ENCODE data around the gene SETD7.
A peak's percentile ranks its signal among the peaks of the same experiment; 100 is the strongest.

The SETD7 gene

GRCh38 chr4:139514382-139515059 lies 41.5 kb downstream of the SETD7 start:
- no peaks in the 10 kb centered on the region for H3K9me3 ChIP-seq (ENCODE audit: low read length)
- no peaks in the 10 kb centered on the region for H3K27me3 ChIP-seq (ENCODE audit: insufficient read depth, low read length)
- H3F3A ChIP-seq (ENCODE audit: insufficient read depth, low read length), result no peaks in the 10 kb centered on the region
- H3K4me2 ChIP-seq (ENCODE audit: low read length), result no peak overlapping the region
- H4K20me1 ChIP-seq (ENCODE audit: insufficient read depth, low read length), result no peaks in the 10 kb centered on the region
- no peak overlapping the region for H2AFZ ChIP-seq (ENCODE audit: low read length)
- no peaks in the 10 kb centered on the region for H3K79me2 ChIP-seq (ENCODE audit: insufficient read depth, low read length)
- H3K9me2 ChIP-seq (ENCODE audit: low read depth, low read length), result no peaks in the 10 kb centered on the region
- H3K4me3 ChIP-seq (ENCODE audit: low read depth, low read length, poor library complexity, severe bottlenecking), result no peak overlapping the region
- no peak overlapping the region for H3K27ac ChIP-seq (ENCODE audit: low read depth, low read length, poor library complexity, severe bottlenecking)
- H3K4me1 ChIP-seq (ENCODE audit: insufficient read depth, low read length, severe bottlenecking), result no peaks in the 10 kb centered on the region
- H3K9ac ChIP-seq (ENCODE audit: low read length), result no peak overlapping the region
- peaks cover 75% of the 10 kb centered on the region for H3K36me3 ChIP-seq (ENCODE audit: insufficient read depth, low read length)
- TF ChIP-seq, protein P1, sequence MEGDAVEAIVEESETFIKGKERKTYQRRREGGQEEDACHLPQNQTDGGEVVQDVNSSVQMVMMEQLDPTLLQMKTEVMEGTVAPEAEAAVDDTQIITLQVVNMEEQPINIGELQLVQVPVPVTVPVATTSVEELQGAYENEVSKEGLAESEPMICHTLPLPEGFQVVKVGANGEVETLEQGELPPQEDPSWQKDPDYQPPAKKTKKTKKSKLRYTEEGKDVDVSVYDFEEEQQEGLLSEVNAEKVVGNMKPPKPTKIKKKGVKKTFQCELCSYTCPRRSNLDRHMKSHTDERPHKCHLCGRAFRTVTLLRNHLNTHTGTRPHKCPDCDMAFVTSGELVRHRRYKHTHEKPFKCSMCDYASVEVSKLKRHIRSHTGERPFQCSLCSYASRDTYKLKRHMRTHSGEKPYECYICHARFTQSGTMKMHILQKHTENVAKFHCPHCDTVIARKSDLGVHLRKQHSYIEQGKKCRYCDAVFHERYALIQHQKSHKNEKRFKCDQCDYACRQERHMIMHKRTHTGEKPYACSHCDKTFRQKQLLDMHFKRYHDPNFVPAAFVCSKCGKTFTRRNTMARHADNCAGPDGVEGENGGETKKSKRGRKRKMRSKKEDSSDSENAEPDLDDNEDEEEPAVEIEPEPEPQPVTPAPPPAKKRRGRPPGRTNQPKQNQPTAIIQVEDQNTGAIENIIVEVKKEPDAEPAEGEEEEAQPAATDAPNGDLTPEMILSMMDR (IDR thresholded peaks at IDR 0.05; ENCODE audit: low read length), result no peak
- no peak for TF ChIP-seq EZH2 (IDR thresholded peaks at IDR 0.05; ENCODE audit: borderline replicate concordance, low read length)

DNA sequence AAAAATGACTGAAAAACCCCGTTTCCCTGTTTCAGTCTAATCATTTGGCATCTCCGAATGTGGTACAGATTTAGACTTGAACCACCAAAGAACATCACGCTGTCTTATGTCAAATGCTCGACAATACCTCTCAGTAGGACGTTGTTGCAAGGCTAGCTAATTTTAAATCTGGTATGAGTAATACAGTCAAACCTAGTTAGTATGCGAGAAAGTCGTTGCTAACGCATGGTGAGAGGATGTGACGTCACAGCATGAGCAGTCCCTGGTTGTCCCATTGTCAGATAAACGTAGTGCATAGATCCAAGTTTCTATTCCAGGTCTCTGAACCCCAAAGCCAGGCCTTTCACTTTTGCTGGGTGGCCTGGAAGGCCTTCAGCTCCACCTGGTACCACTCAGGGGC lies 44.7 kb downstream of the SETD7 start:
- Histone ChIP-seq H3K9me2 (ENCODE audit: low read depth, low read length) (no peaks in the 10 kb centered on the region), H3K9ac (ENCODE audit: low read length) (no peak overlapping the region), H3K4me1 (ENCODE audit: insufficient read depth, low read length, severe bottlenecking) (no peaks in the 10 kb centered on the region), H3K27ac (ENCODE audit: low read depth, low read length, poor library complexity, severe bottlenecking) (no peak overlapping the region), H2AFZ (ENCODE audit: low read length) (no peak overlapping the region), H3F3A (ENCODE audit: insufficient read depth, low read length) (no peaks in the 10 kb centered on the region), H3K79me2 (ENCODE audit: insufficient read depth, low read length) (no peaks in the 10 kb centered on the region), H4K20me1 (ENCODE audit: insufficient read depth, low read length) (no peaks in the 10 kb centered on the region), H3K36me3 (ENCODE audit: insufficient read depth, low read length) (peaks cover 56% of the 10 kb centered on the region), H3K4me3 (ENCODE audit: low read depth, low read length, poor library complexity, severe bottlenecking) (no peak overlapping the region), H3K27me3 (ENCODE audit: insufficient read depth, low read length) (no peaks in the 10 kb centered on the region), H3K4me2 (ENCODE audit: low read length) (no peak overlapping the region), H3K9me3 (ENCODE audit: low read length) (no peaks in the 10 kb centered on the region)
- TF ChIP-seq EZH2 (IDR thresholded peaks at IDR 0.05; ENCODE audit: borderline replicate concordance, low read length), result no peak
- TF ChIP-seq, protein P1 (IDR thresholded peaks at IDR 0.05; ENCODE audit: low read length), result no peak

- H3K4me2 ChIP-seq (ENCODE audit: low read length), result no peak overlapping the region
Observed at GRCh38 chr4:139509727-139510410, 46.1 kb downstream of the SETD7 start.

More at GRCh38 chr4:139509727-139510410, 46.1 kb downstream of the SETD7 start:
- Histone ChIP-seq H4K20me1 (ENCODE audit: insufficient read depth, low read length) (no peaks in the 10 kb centered on the region), H3K27ac (ENCODE audit: low read depth, low read length, poor library complexity, severe bottlenecking) (no peak overlapping the region), H2AFZ (ENCODE audit: low read length) (no peak overlapping the region), H3K36me3 (ENCODE audit: insufficient read depth, low read length) (peaks cover 49% of the 10 kb centered on the region), H3K4me1 (ENCODE audit: insufficient read depth, low read length, severe bottlenecking) (no peaks in the 10 kb centered on the region), H3K9me2 (ENCODE audit: low read depth, low read length) (no peaks in the 10 kb centered on the region), H3K27me3 (ENCODE audit: insufficient read depth, low read length) (no peaks in the 10 kb centered on the region), H3K79me2 (ENCODE audit: insufficient read depth, low read length) (no peaks in the 10 kb centered on the region), H3K9ac (ENCODE audit: low read length) (no peak overlapping the region), H3K9me3 (ENCODE audit: low read length) (no peaks in the 10 kb centered on the region), H3F3A (ENCODE audit: insufficient read depth, low read length) (no peaks in the 10 kb centered on the region), H3K4me3 (ENCODE audit: low read depth, low read length, poor library complexity, severe bottlenecking) (no peak overlapping the region)
- TF ChIP-seq EZH2 (IDR thresholded peaks at IDR 0.05; ENCODE audit: borderline replicate concordance, low read length), result no peak
- TF ChIP-seq, protein P1 (IDR thresholded peaks at IDR 0.05; ENCODE audit: low read length), result peak; percentile 36; the same call in 1 of the 2 replicates

All from OCI-LY1 (cell line).